Ectodermal cell (in vitro differentiated cells): Measurements from ENCODE around the gene GSC.

Experiments
- H3K27ac ChIP-seq: 2 replicates; pipeline ENCODE4 v1.7.0; 2013; ENCODE audit warnings: mild to moderate bottlenecking, low read depth, low read length; ENCODE audit not compliant: insufficient read depth, poor library complexity, severe bottlenecking
- H3K27me3 ChIP-seq: 2 replicates; pipeline ENCODE4 v1.7.0; 2013; ENCODE audit warnings: mild to moderate bottlenecking, low read length; ENCODE audit not compliant: insufficient read depth, control insufficient read depth, poor library complexity, severe bottlenecking
- H3K36me3 ChIP-seq: one replicate; pipeline ENCODE4 v1.7.0; 2013; ENCODE audit warnings: low read length; ENCODE audit not compliant: control insufficient read depth, insufficient read depth
- H3K4me1 ChIP-seq: one replicate; pipeline ENCODE4 v1.7.0; 2013; ENCODE audit warnings: low read length; ENCODE audit not compliant: control insufficient read depth, insufficient read depth
- H3K4me3 ChIP-seq: 2 replicates; pipeline ENCODE4 v1.7.0; 2013; ENCODE audit warnings: low read depth, low read length, control low read depth; ENCODE audit not compliant: insufficient read depth
- H3K9me3 ChIP-seq: 2 replicates; pipeline ENCODE4 v1.7.0; 2013; ENCODE audit warnings: mild to moderate bottlenecking, low read length, moderate library complexity; ENCODE audit not compliant: control insufficient read depth
- WGBS, 2 experiments: methylation state at CpG; one replicate each; pipeline ENCODE4 v1.1.7; 2013; ENCODE audit warnings: missing lambda C conversion rate in 2 of 2; 5-methylcytosine and 5-hydroxymethylcytosine counted together

Gene GSC

GRCh38 chr14:94787655-94788054 lies 17.7 kb upstream of the GSC start:
- H3K27ac ChIP-seq: no peak overlapping the region
- H3K27me3 ChIP-seq: no peaks in the 10 kb centered on the region
- H3K4me3 ChIP-seq: no peak overlapping the region
- WGBS, 2 experiments: 90 to 92% methylated on average over 10 of the region's 10 CpGs
- H3K9me3 ChIP-seq: no peaks in the 10 kb centered on the region
- H3K36me3 ChIP-seq: no peaks in the 10 kb centered on the region
- no peaks in the 10 kb centered on the region for H3K4me1 ChIP-seq

- Histone ChIP-seq H3K4me3 (no peak overlapping the region), H3K36me3 (no peaks in the 10 kb centered on the region), H3K9me3 (no peaks in the 10 kb centered on the region), H3K4me1 (no peaks in the 10 kb centered on the region), H3K27ac (no peak overlapping the region), H3K27me3 (no peaks in the 10 kb centered on the region)
- 71 to 75% methylated on average over 5 of the region's 5 CpGs for WGBS, 2 experiments
Observed at GRCh38 chr14:94787092-94787491, 17.2 kb upstream of the GSC start.

GRCh38 chr14:94780536-94781399 lies 10.9 kb upstream of the GSC start:
- Histone ChIP-seq H3K36me3 (no peaks in the 10 kb centered on the region), H3K9me3 (no peaks in the 10 kb centered on the region), H3K4me1 (peaks cover 19% of the 10 kb centered on the region), H3K27ac (no peak overlapping the region), H3K4me3 (no peak overlapping the region), H3K27me3 (peaks cover 41% of the 10 kb centered on the region)
- 23 to 29% methylated on average over 8 of the region's 8 CpGs for WGBS, 2 experiments

GRCh38 chr14:94779713-94780112 lies 9.8 kb upstream of the GSC start:
- no peak overlapping the region for H3K27ac ChIP-seq
- H3K36me3 ChIP-seq: no peaks in the 10 kb centered on the region
- peaks cover 51% of the 10 kb centered on the region for H3K27me3 ChIP-seq
- no peak overlapping the region for H3K4me3 ChIP-seq
- H3K9me3 ChIP-seq: no peaks in the 10 kb centered on the region
- H3K4me1 ChIP-seq: peaks cover 30% of the 10 kb centered on the region
- 95 to 96% methylated on average over 5 of the region's 5 CpGs for WGBS, 2 experiments

- Histone ChIP-seq H3K27me3 (peaks cover 90% of the 10 kb centered on the region), H3K4me1 (peaks cover 58% of the 10 kb centered on the region), H3K36me3 (no peaks in the 10 kb centered on the region), H3K9me3 (no peaks in the 10 kb centered on the region), H3K27ac (no peak overlapping the region), H3K4me3 (no peak overlapping the region)
- WGBS, 2 experiments: 19 to 22% methylated on average over 2 of the region's 2 CpGs
Observed at GRCh38 chr14:94775871-94776210, 5.9 kb upstream of the GSC start.

GRCh38 chr14:94775091-94775870 lies 5.4 kb upstream of the GSC start:
- WGBS, 2 experiments: 2 to 3% methylated on average over 20 of the region's 20 CpGs
- Histone ChIP-seq H3K4me1 (peaks cover 57% of the 10 kb centered on the region), H3K27me3 (peaks cover 96% of the 10 kb centered on the region), H3K27ac (no peak overlapping the region), H3K4me3 (no peak overlapping the region), H3K36me3 (no peaks in the 10 kb centered on the region), H3K9me3 (no peaks in the 10 kb centered on the region)

GRCh38 chr14:94774344-94775090 lies 4.6 kb upstream of the GSC start:
- Histone ChIP-seq H3K27me3 (peaks cover 100% of the 10 kb centered on the region), H3K9me3 (no peaks in the 10 kb centered on the region), H3K27ac (no peak overlapping the region), H3K36me3 (no peaks in the 10 kb centered on the region), H3K4me1 (peaks cover 57% of the 10 kb centered on the region), H3K4me3 (no peak overlapping the region)
- WGBS, 2 experiments: 4 to 6% methylated on average over 7 to 10 of the region's 11 CpGs

- peaks cover 100% of the 10 kb centered on the region for H3K27me3 ChIP-seq
- 1 to 2% methylated on average over 34 to 36 of the region's 36 CpGs for WGBS, 2 experiments
- no peaks in the 10 kb centered on the region for H3K36me3 ChIP-seq
- H3K9me3 ChIP-seq: no peaks in the 10 kb centered on the region
- peaks cover 57% of the 10 kb centered on the region for H3K4me1 ChIP-seq
- no peak overlapping the region for H3K27ac ChIP-seq
- no peak overlapping the region for H3K4me3 ChIP-seq
Observed at GRCh38 chr14:94773655-94774343, 3.9 kb upstream of the GSC start.

GRCh38 chr14:94773061-94773648 lies 3.2 kb upstream of the GSC start:
- peaks cover 100% of the 10 kb centered on the region for H3K27me3 ChIP-seq
- no peak overlapping the region for H3K4me3 ChIP-seq
- WGBS, 2 experiments: 2% methylated on average over 41 to 42 of the region's 42 CpGs

More at GRCh38 chr14:94773061-94773648, 3.2 kb upstream of the GSC start:
- peaks cover 62% of the 10 kb centered on the region for H3K4me1 ChIP-seq
- no peaks in the 10 kb centered on the region for H3K9me3 ChIP-seq
- no peak overlapping the region for H3K27ac ChIP-seq
- no peaks in the 10 kb centered on the region for H3K36me3 ChIP-seq
